HEK293T (cell line): Measurements from ENCODE around the gene HEATR9.

Experiments
- BHLHE40 ChIP-seq: fragments of 450-650 bp; IDR thresholded peaks from 2 replicates; pipeline ENCODE4 v1.6.1; 2016; ENCODE audit warnings: mild to moderate bottlenecking, moderate library complexity, borderline replicate concordance
- ELF4 ChIP-seq: fragments of 450-650 bp; IDR thresholded peaks from 2 replicates; pipeline ENCODE4 v1.6.1; 2017; ENCODE audit warnings: antibody characterized with exemption
- FOXA1 ChIP-seq: fragments of 450-650 bp; IDR thresholded peaks from 2 replicates; pipeline ENCODE4 v1.6.1; 2016; ENCODE audit warnings: mild to moderate bottlenecking
- FOXK2 ChIP-seq: fragments of 450-650 bp; IDR thresholded peaks from 2 replicates; pipeline ENCODE4 v1.6.1; 2016; ENCODE audit warnings: mild to moderate bottlenecking
- FOXM1 ChIP-seq: fragments of 450-650 bp; IDR thresholded peaks from 2 replicates; pipeline ENCODE4 v1.6.1; 2017; ENCODE audit warnings: mild to moderate bottlenecking, borderline replicate concordance
- L3MBTL2 ChIP-seq: fragments of 450-650 bp; conservative IDR thresholded peaks from 2 replicates; pipeline ENCODE4 v1.6.1; 2016; ENCODE audit warnings: mild to moderate bottlenecking
- NFRKB ChIP-seq: fragments of 450-650 bp; IDR thresholded peaks from 2 replicates; pipeline ENCODE4 v1.6.1; 2016; ENCODE audit warnings: mild to moderate bottlenecking, moderate library complexity
- SP1 ChIP-seq: fragments of 450-650 bp; IDR thresholded peaks from 2 replicates; pipeline ENCODE4 v1.6.1; 2017
- SUZ12 ChIP-seq: fragments of 450-650 bp; IDR thresholded peaks from 2 replicates; pipeline ENCODE4 v1.6.1; 2016; ENCODE audit warnings: mild to moderate bottlenecking
- TARDBP ChIP-seq: fragments of 450-650 bp; IDR thresholded peaks from 2 replicates; pipeline ENCODE4 v1.6.1; 2016
- TF ChIP-seq, protein P1 (sequence below): fragments of 450-650 bp; IDR thresholded peaks from 2 replicates; pipeline ENCODE4 v1.6.1; 2016

DNA sequence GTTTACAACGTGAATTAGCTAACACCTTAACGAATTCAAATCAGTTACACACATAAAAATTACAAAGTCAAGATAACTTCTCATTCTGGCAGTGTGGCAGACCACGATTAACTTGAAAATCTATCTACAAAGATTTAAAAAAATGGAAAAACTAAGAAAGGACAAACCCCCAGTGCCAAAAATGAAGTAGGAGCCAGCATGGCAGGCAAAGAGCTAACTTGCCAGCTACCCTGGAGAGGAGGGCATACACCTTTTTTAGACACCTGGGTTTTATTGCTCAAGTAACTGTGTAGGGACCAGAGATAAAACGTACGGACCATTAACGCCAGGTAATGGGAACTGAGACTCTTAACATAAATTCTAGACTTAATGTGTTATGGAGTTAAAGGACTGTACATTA lies 56.9 kb downstream of the HEATR9 start:
- TF ChIP-seq FOXM1 (no peak), SP1 (no peak), BHLHE40 (no peak), SUZ12 (no peak), L3MBTL2 (no peak), NFRKB (no peak), FOXK2 (no peak), TARDBP (no peak), ELF4 (no peak), FOXA1 (no peak)
- TF ChIP-seq, protein P1, sequence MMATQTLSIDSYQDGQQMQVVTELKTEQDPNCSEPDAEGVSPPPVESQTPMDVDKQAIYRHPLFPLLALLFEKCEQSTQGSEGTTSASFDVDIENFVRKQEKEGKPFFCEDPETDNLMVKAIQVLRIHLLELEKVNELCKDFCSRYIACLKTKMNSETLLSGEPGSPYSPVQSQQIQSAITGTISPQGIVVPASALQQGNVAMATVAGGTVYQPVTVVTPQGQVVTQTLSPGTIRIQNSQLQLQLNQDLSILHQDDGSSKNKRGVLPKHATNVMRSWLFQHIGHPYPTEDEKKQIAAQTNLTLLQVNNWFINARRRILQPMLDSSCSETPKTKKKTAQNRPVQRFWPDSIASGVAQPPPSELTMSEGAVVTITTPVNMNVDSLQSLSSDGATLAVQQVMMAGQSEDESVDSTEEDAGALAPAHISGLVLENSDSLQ = no peak
